HG03457 (cell line): Measurements from ENCODE around the gene SLC5A8.

Experiments
- ATAC-seq: cut with Tn5 transposase; IDR thresholded peaks from one replicate; pipeline ENCODE4 v1.9.1; 2021; ENCODE audit warnings: moderate number of reproducible peaks; ENCODE audit not compliant: unreplicated experiment

The SLC5A8 gene

GRCh38 chr12:101209319-101210302 lies at the start of gene SLC5A8:
TSS of gene SLC5A8 (minus strand) at chr12:101210238. CDS start at chr12:101209848, 390 bp downstream.
- ATAC-seq, result no peak

DNA sequence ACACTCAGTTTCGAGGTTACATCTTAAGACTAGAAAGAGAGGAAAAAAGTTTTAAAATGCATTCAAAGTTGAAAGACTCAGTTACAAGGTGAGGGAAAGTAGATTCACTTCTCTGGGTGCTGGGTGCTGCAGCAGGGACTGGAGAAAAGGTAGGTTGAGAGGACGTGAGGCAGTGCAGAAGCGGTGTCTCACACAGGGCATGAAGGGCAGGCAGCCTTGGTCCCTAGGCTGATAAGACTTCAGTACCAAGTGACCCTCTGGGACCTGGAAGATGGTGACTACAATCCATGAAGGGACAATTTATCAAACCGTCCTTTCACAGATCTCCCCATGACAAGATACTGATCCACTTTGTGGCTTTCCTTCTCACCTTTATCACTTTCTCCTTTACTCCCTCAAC lies 47.3 kb upstream of the SLC5A8 start:
- ATAC-seq, result no peak

DNA sequence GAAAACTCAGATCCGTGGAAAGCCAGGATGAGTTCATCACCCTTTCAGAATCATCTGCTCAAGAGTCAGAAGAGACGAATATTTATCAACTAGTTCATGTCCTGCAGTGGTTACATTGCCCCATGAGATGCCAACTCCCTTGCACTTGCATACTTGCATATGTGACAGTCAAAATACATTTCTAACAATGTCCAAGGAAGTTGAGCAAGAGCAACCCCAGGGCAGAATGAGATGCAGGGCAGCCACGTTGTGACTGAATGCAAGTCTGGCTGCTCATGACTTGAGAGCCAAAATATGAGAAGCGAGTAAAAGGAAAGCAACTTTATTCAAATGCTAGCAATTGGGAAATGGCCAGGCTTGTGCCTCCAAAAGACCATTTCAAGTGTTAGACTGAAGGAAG lies 46.2 kb upstream of the SLC5A8 start:
- ATAC-seq, result no peak

GRCh38 chr12:101243616-101244015 lies 33.6 kb upstream of the SLC5A8 start:
- no peak for ATAC-seq

DNA sequence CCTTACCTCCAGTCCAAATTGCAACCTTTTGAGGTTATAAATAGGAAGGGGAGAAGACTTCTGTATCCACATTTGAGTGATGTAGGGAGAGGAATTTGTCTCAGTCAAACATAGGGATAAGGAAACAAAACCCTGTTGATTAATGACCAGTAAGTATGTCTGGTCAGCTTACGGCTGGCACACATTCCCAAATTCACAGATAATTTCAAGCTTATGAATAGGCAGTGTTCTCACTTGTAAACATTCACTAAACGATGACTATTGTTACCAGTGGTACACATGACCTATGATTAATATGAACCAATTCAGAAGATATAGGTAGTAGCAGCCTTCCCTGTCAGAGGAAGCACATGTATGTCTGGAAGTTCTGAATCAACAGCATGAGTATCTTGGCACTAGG lies 33.0 kb upstream of the SLC5A8 start:
- no peak for ATAC-seq

DNA sequence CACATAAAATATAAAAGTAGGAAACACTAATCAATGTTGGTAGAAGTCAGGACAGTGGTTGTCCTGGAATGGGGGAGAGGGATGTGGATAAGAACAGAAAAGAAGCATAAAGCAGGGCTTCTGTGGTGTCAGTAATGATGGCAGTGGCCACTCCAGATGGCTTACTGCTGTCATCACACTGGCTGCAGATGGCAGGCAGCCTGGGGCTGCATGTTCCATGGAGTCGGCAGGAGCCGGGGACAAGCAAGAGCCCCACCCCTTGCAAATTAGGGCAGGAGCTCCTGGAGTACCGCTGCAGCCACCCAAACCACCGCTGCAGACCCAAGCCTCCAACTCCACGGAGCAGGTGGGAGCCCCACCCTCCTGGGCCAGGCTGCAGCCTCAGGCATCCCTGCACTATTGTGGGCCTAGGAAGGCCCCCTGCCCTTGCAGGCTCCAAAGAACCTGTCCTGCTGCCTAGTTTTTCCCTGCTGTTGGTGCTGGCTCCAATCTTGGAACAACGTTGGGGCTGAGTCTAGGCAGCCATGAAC lies 28.8 kb upstream of the SLC5A8 start:
- ATAC-seq, result no peak

GRCh38 chr12:101238306-101238705 lies 28.3 kb upstream of the SLC5A8 start:
- ATAC-seq, result no peak

- no peak for ATAC-seq
Observed at GRCh38 chr12:101235686-101236085, 25.6 kb upstream of the SLC5A8 start.

DNA sequence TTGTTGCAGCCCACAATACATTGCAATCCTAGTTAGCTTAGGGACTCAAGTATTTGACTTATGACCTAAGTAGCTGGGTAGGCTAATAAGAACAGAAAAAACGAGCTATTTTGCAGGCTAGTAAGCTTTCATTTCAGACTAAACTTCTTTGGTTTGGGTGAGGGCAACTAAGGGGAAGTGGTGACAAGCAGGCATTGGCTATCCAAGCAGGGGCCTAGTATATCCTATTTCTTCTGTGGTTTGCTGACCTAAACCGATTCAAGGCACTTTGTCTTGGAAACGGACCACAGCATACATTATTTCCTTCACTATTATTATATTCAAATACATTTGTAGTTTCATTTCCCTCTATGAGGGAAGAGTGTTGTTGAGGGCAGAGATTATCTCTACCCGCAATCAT lies 21.6 kb upstream of the SLC5A8 start:
- no peak for ATAC-seq

GRCh38 chr12:101230547-101230946 lies 20.5 kb upstream of the SLC5A8 start:
- ATAC-seq, result no peak

- no peak for ATAC-seq
Observed at GRCh38 chr12:101229841-101230241, 19.8 kb upstream of the SLC5A8 start.

DNA sequence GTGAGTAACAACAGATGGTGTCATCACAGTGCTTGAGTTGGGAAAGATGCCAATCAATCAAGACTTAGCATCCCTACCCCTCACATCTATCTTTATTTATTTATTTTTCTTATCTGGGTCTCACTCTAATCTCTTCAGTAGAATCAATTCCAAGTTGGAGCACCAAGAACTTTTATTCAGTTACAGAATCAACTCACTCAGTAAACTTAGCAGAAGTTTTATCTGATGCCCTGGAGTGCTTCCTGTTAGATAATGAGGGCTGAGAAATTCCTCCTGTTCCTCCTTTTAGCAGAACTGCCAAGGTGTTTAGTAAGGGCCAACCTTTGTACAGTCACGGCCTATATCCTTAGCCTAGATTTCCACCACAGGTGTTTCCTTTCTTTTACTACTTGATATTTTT lies 11.3 kb upstream of the SLC5A8 start:
- no peak for ATAC-seq

GRCh38 chr12:101216810-101217209 lies 6.8 kb upstream of the SLC5A8 start:
- no peak for ATAC-seq

GRCh38 chr12:101207086-101207780 lies 2.8 kb downstream of the SLC5A8 start:
- no peak for ATAC-seq

DNA sequence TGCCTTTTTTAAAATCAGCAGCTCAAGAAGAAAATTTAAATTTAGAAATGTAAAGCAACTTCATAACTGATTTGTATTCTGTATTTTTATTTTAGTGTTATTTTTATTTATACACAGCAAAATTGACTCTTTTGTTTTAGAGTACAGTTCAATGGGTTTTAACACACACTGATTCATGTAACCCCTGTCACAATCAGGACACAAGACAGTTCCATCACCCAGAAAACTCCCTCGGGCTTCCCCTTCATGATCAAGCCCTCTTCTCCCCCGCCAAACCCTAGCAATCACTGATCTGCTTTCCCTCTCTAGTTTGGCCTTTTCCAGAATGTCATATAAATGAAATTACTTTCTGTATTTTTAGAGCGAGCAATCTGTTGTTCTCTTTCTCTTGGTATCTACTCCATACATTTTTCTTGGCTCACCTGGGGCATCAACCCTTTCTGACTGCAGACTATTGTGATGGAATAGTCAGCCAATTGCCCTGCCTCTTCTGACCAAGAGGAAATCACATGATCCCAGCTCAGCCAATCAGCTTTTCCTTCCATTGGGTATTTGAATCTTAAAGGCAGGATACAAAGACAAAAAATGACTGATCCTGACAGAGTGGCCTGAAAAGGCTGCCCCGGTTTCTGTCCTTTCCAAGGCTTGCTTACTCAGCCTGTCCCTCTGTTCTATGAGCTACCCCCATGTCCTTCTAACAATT lies 5.3 kb downstream of the SLC5A8 start:
- ATAC-seq, result no peak

DNA sequence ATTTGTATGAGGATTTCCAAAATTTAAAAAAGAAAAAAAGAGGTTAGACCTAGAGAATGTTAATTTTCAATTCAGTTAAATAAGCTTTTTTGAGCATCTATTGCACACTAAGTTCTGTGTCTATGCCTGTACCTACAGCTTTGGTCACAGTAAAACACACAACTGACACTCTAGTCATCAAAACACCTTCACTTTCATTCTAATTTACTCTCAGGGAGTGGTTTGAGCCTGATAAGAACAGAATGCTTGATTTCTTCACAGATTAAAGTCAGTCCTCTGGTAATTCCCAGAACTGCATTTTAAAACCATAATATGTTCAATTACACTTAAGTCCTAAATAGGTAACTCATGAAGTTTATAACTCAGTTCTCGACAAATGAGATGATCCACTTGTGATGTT lies 9.2 kb downstream of the SLC5A8 start:
- no peak for ATAC-seq

DNA sequence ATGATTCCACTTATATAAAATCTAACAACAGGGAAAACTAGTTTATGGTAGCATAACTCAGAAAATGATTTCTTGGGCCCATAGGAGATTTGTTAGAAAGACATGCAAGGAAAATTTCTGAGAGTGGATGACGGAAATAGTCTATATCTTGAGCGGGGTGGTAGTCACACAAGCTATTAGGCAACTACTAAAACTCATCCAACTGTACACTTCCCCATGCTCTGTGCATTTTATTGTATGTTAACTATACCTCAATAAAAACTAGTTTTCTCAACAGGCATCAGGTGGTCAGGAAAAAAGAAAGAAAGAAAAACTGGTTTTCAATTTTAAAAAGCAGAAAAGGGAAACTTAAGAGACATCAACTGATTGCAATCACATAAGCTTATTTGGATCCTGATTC lies 9.9 kb downstream of the SLC5A8 start:
- ATAC-seq, result no peak

GRCh38 chr12:101186291-101186690 lies 23.7 kb downstream of the SLC5A8 start:
- ATAC-seq, result no peak

- ATAC-seq, result no peak
Observed at GRCh38 chr12:101181776-101182175, 28.3 kb downstream of the SLC5A8 start.

- no peak for ATAC-seq
Observed at GRCh38 chr12:101174541-101174940, 35.5 kb downstream of the SLC5A8 start.

- no peak for ATAC-seq
Observed at GRCh38 chr12:101173197-101173749, 36.8 kb downstream of the SLC5A8 start.
